ENCODE data around the gene FOXI1. TPM values are rescaled to one million over a fixed set of nuclear protein-coding genes. Genes with fewer than 3 reads are reported as not detected.

FOXI1 gene
- total and polyA plus RNA-seq, 2 of the 13 experiments (the other 11 are each of a cell fraction or from before 2014, with no cell fraction given) = not detected

DNA sequence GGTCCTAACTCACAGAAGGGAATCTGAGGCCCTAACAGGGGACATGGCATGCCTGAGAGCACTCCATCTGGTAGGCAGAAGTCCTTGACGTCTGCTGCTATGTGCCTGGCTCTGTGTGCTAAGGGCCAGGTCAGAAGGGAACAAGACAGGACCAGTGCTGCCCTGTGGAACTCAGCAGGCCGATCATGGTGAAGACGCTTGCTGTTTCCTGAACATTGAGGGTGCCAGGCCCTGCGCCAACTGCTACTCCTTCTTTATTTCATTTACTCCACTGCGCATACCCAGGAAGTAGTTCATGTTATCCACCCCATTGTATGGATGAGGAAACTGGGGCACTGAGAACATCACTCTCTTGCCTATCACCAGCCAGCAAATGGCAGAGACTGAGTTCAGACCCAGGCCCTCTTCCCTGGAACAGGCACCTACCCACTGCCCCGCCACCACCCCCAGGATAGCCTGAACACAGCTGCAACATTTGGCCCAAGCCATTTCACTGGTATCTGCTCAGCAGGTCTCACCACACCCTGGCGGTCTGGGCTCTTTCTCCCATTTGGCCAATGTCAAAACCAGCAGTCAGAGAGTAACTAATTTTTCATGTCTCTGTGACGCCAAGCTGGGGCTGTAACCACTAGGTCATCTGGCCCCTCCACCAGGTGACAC lies 24.8 kb upstream of the FOXI1 start:
- in situ Hi-C loops (cut with HindIII; ENCODE audit: extremely low pct_ligation_motif_present, low pct_unique_long_range_greater_than_20kb) (no loop called here), intact Hi-C loops (cut with micrococcal nuclease; ENCODE audit: unreplicated experiment) (no loop called here)
- Histone ChIP-seq H3K4me2 (ENCODE audit: low read depth, low read length) (no peak overlapping the region), H3K27me3 (ENCODE audit: control insufficient read depth in 1 of 2, insufficient read depth in 2 of 2, low read length in 2 of 2) (no peaks in the 10 kb centered on the region; a peak in 1 of 5 replicates), H3K4me3 (replicated peaks in 1 of 3; ENCODE audit: insufficient read depth in 1 of 3, low read depth in 2 of 3, low read length in 3 of 3) (no peak overlapping the region), H4K20me1 (ENCODE audit: insufficient read depth, low read length) (no peaks in the 10 kb centered on the region), H3K9me3 (ENCODE audit: low read length) (no peaks in the 10 kb centered on the region), H3K9ac (ENCODE audit: insufficient read depth, low read depth, low read length) (no peak overlapping the region), H3K36me3 (replicated peaks in 1 of 2; ENCODE audit: control insufficient read depth in 1 of 2, insufficient read depth in 2 of 2, low read length in 2 of 2) (no peaks in the 10 kb centered on the region), H3K79me2 (ENCODE audit: insufficient read depth, low read length) (no peaks in the 10 kb centered on the region), H2AFZ (ENCODE audit: low read length) (no peak overlapping the region), H3K27ac (ENCODE audit: extremely low read length, insufficient read depth, low read length) (no peak overlapping the region), H3K4me1 (ENCODE audit: insufficient read depth, low read length) (no peaks in the 10 kb centered on the region)
- ATAC-seq = no peak
- no peak for DNase-seq (ENCODE audit: low spot score)
- WGBS (ENCODE audit: low lambda C conversion rate) = 50% methylated on average over 6 of the region's 8 CpGs
- BruUV-seq (replicated peaks) = no TSS peak
- ChIA-PET POLR2A (no interaction called here), CTCF (ENCODE audit: low intra/inter-chr PET ratio, low total read pairs) (no interaction called here)
- no peak for FAIRE-seq
- TF ChIP-seq MXD4 (CRISPR knock-in tag; IDR thresholded peaks at IDR 0.05) (no peak), ZNF652 (CRISPR knock-in tag; IDR thresholded peaks at IDR 0.05; ENCODE audit: borderline replicate concordance, low read depth) (no peak), KLF13 (CRISPR knock-in tag; IDR thresholded peaks at IDR 0.05) (no peak), SNAPC2 (CRISPR knock-in tag; IDR thresholded peaks at IDR 0.05) (no peak), ZNF775 (CRISPR knock-in tag; IDR thresholded peaks at IDR 0.05; ENCODE audit: borderline replicate concordance) (no peak), NCOA2 (CRISPR knock-in tag; IDR thresholded peaks at IDR 0.05) (no peak), SP140L (CRISPR knock-in tag; IDR thresholded peaks at IDR 0.05; ENCODE audit: borderline replicate concordance) (no peak), ZNF33A (CRISPR knock-in tag; IDR thresholded peaks at IDR 0.05; ENCODE audit: borderline replicate concordance) (no peak), DMAP1 (CRISPR knock-in tag; IDR thresholded peaks at IDR 0.05) (no peak)
- TF ChIP-seq, protein P1, sequence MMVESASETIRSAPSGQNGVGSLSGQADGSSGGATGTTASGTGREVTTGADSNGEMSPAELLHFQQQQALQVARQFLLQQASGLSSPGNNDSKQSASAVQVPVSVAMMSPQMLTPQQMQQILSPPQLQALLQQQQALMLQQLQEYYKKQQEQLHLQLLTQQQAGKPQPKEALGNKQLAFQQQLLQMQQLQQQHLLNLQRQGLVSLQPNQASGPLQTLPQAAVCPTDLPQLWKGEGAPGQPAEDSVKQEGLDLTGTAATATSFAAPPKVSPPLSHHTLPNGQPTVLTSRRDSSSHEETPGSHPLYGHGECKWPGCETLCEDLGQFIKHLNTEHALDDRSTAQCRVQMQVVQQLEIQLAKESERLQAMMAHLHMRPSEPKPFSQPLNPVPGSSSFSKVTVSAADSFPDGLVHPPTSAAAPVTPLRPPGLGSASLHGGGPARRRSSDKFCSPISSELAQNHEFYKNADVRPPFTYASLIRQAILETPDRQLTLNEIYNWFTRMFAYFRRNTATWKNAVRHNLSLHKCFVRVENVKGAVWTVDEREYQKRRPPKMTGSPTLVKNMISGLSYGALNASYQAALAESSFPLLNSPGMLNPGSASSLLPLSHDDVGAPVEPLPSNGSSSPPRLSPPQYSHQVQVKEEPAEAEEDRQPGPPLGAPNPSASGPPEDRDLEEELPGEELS (CRISPR knock-in tag; IDR thresholded peaks at IDR 0.05) = no peak
- TF ChIP-seq, protein P2, sequence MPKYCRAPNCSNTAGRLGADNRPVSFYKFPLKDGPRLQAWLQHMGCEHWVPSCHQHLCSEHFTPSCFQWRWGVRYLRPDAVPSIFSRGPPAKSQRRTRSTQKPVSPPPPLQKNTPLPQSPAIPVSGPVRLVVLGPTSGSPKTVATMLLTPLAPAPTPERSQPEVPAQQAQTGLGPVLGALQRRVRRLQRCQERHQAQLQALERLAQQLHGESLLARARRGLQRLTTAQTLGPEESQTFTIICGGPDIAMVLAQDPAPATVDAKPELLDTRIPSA (CRISPR knock-in tag; IDR thresholded peaks at IDR 0.05; ENCODE audit: borderline replicate concordance) = no peak
- TF ChIP-seq, protein P3, sequence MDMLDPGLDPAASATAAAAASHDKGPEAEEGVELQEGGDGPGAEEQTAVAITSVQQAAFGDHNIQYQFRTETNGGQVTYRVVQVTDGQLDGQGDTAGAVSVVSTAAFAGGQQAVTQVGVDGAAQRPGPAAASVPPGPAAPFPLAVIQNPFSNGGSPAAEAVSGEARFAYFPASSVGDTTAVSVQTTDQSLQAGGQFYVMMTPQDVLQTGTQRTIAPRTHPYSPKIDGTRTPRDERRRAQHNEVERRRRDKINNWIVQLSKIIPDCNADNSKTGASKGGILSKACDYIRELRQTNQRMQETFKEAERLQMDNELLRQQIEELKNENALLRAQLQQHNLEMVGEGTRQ (IDR thresholded peaks at IDR 0.05; ENCODE audit: low read depth, low read length) = no peak
- TF ChIP-seq, protein P3 (CRISPR knock-in tag; IDR thresholded peaks at IDR 0.05; ENCODE audit: borderline replicate concordance) = no peak
- TF ChIP-seq, protein P4, sequence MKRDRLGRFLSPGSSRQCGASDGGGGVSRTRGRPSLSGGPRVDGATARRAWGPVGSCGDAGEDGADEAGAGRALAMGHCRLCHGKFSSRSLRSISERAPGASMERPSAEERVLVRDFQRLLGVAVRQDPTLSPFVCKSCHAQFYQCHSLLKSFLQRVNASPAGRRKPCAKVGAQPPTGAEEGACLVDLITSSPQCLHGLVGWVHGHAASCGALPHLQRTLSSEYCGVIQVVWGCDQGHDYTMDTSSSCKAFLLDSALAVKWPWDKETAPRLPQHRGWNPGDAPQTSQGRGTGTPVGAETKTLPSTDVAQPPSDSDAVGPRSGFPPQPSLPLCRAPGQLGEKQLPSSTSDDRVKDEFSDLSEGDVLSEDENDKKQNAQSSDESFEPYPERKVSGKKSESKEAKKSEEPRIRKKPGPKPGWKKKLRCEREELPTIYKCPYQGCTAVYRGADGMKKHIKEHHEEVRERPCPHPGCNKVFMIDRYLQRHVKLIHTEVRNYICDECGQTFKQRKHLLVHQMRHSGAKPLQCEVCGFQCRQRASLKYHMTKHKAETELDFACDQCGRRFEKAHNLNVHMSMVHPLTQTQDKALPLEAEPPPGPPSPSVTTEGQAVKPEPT (CRISPR knock-in tag; IDR thresholded peaks at IDR 0.05; ENCODE audit: low read depth) = no peak
- TF ChIP-seq, protein P5, sequence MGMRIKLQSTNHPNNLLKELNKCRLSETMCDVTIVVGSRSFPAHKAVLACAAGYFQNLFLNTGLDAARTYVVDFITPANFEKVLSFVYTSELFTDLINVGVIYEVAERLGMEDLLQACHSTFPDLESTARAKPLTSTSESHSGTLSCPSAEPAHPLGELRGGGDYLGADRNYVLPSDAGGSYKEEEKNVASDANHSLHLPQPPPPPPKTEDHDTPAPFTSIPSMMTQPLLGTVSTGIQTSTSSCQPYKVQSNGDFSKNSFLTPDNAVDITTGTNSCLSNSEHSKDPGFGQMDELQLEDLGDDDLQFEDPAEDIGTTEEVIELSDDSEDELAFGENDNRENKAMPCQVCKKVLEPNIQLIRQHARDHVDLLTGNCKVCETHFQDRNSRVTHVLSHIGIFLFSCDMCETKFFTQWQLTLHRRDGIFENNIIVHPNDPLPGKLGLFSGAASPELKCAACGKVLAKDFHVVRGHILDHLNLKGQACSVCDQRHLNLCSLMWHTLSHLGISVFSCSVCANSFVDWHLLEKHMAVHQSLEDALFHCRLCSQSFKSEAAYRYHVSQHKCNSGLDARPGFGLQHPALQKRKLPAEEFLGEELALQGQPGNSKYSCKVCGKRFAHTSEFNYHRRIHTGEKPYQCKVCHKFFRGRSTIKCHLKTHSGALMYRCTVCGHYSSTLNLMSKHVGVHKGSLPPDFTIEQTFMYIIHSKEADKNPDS (CRISPR knock-in tag; IDR thresholded peaks at IDR 0.05) = no peak

Data from HepG2 (cell line).